Hepatocyte (in vitro differentiated cells): ENCODE data around the gene KLF5.

ENCODE experiments used
- CTCF ChIP-seq: fragments of 200-600 bp; sonication (generic); IDR thresholded peaks from 2 replicates; pipeline ENCODE4 v1.5.1; 2016; ENCODE audit warnings: antibody characterized with exemption, mild to moderate bottlenecking; ENCODE audit not compliant: poor library complexity
- EZH2phosphoT487 ChIP-seq: fragments of 200-600 bp; sonication (generic); IDR thresholded peaks from one replicate; pipeline ENCODE4 v1.6.1; 2018; ENCODE audit warnings: antibody characterized with exemption, mild to moderate bottlenecking, low read depth, moderate library complexity; ENCODE audit not compliant: unreplicated experiment, severe bottlenecking

GRCh38 chr13:73060251-73061160, 1.7 kb downstream of the KLF5 start:
- TF ChIP-seq CTCF: peak; percentile 14
- no peak for TF ChIP-seq EZH2phosphoT487
